Activated T-helper 9 cell treated with anti-CD3 and anti-CD28 coated beads, Interleukin-2, amount 50 U/mL, for 16 hours (primary cell): ENCODE measurements around the gene CEP128.

Experiments
- DNase-seq: peaks from one replicate; pipeline ENCODE4 v3.0.0-alpha.2; 2020; ENCODE audit warnings: low read depth

CEP128 gene

DNA sequence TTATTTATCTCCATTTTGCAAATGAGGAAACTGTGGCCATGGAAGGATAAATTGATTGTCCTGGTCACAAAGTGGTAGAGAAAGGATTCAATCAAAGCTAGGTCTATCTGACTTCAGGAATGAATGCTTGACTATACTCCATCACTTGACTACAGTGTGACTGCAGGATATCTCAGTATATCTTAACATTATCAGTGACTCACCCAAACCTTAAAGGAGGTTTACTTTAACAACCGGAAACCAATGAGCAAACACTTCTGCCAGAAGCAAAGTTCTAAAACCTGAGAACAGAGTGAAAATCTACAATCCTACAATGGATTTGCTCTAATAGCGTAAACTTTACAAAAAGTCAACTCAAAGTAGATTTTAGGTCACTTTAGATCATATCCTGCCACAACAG, 277.0 kb downstream of the CEP128 start:
- DNase-seq: no peak

DNA sequence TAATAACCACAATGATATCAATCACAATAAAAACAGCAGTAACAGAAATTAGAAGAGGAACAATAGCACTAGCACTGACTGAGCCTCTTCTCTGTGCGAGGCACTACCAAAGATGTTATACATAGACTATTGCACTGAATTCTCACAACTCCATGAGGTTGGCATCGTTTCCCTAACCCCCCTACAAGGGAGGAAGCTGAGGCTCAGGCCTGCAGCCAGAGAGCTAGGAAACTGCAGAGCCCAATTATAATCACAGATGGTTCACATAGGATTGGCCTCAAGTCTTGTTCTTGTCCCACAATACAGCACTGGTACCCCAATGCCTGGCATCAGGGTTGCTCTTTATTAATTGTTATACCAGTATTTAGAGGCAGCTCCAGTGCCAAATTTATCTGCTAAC, 278.0 kb downstream of the CEP128 start:
- DNase-seq: no peak

DNA sequence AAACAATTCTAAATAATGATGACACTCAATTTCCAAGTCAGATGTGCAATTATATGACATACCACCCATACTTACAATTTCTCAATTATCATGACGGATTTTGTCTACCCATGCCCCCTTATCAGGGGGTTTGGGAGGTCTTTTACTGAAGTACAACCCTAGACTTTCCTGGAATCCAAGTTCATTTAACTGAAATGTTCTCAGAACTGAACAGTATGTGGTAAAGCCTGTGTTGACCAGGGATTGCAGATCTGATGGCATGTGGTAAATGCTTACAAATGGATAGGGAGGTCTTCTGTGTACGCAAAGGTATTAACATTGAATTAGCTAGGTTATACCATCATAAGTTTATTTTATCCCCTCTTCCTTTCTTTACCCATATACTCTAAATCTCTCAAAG, 281.8 kb downstream of the CEP128 start:
- DNase-seq: no peak

DNA sequence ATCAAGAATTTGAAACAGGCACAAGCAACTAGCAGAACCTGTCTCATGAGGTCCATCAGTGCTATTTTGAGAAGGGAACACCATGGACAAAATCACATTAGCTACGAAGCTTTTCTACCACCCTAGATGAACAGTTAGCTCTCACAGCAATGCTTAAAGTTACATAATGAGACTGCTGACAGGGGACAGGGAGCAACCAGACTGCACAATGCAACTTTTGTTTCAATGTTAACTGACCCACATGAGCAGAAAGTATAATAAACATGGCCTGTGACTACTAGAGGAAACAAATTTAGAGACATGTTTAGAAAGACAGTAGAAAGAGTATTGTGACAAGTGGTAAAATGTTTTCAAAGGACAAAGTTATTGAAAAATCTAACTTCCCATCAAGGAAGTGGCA, 282.8 kb downstream of the CEP128 start:
- DNase-seq: no peak

DNA sequence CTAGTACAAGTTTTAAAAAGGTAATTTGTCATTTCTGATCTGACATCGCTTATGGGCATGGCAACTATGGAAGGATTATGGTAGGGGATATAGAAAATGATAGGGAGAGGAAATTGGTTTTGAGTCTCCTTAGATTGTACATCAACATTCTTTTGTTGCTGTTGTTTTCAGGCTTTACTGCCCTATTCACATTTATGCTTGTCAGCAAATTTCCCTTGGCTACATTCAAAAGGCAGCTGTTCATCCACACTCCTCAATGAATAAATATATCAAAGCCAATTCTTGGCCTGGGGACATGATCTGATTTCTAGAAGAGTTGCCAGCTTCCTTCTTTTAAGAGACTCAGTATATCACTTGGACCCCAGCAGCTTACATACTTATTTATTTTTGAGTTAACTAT, 283.4 kb downstream of the CEP128 start:
- DNase-seq: no peak

DNA sequence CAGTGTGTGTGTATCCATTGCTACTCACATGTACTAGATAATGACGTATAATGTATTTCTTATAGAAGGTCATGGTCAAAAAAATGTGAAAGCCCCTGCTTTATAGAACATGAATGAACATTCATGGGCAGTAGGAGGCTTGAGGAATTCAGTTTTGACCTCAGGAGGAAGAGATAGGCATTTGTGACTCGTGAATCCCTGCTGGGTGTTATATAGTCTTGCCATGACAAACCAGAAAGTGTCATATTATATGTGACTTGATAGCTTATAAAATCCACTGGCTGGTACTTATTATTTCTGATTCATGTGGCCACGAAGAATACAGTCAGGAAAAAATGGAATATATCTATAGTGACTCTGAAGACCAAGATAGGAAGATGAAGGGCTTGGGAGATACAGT, 287.6 kb downstream of the CEP128 start:
- DNase-seq: no peak

DNA sequence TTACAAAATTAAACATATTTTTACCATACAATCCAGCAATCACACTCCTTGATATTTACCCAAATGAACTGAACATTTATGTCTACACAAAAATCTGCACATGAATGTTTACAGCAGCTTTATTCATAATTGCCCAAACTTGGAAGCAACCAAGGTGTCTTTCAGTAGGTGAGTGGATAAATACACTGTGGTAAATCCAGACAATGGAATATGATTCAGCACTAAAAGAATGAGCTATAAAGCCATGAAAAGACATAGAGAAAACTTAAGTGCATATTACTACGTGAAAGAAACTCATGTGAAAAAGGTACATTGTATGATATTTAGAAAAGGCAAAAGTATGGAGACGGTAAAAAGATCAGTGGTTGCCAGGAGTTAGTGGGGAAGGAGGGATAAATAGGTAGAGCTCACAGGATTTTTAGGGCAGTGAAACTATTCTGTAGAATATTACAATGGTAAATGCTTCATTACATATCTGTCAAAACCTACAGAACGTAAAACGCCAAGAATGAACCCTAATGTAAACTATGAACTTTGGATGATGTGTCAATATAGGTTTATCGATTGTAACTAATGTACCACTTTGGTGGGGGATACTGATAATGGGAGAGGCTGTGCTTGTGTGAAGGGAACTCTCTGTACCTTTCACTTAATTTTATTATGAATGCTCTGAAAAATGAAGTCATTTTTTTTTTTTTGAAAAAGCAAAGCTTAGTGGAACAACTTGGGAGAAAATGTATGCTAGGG, 295.7 kb downstream of the CEP128 start:
- DNase-seq: no peak

DNA sequence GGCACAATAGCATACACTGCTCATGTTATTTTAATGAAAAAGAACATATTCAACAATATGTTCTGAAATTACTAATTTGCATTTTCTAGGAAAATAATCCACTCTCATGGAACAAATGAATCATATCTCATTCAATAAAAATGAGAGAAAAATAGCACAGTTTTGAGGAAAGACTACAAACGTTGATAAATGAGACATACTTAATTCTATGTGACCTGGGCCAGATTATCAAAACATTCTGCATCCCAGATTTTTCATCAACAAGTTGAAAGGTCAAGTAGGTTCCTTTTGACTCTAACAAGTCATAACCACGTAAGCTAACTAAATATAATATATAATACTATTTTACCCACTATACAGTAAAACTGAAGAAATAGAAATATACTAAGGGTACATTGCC, 296.7 kb downstream of the CEP128 start:
- DNase-seq: no peak

DNA sequence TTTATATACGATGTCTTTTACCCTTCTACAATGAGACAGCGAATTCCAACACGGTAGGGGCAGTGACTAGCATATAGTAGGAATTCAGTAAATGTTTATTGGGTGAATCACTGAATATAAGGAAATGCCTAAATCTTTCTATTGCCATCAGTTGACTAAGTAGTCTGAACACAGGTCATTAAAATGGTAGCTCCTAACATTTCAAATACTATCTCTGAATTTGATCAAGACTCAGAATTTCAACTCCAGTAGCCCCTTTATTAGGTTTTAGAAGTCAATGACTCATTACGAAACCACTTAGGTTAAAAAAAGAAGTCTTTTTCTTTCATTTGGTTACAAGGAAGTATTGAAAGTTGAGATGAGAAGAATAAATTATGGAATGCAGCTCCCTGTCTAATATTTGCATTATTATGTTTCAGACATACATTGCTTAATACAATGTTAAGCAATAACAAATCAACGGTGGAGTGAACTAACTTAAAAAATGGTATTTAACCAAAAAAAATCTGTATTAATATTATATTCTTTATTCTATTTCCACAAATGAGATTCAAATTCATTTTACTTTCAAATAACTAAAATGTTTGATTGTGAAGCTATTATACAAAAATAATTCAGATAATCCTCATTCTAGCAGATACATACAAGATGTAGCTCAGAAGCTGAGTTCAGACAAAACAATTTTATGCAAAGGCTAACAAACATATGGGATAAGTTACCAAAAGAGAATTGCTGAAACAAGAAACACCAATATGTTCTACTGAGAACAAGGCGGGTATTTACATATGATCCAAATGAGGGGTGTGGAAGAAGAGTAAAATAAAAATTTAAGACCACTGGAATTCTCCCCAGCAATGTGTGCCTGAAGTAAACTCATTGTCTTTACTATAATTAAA, 302.7 kb downstream of the CEP128 start:
- no peak for DNase-seq

DNA sequence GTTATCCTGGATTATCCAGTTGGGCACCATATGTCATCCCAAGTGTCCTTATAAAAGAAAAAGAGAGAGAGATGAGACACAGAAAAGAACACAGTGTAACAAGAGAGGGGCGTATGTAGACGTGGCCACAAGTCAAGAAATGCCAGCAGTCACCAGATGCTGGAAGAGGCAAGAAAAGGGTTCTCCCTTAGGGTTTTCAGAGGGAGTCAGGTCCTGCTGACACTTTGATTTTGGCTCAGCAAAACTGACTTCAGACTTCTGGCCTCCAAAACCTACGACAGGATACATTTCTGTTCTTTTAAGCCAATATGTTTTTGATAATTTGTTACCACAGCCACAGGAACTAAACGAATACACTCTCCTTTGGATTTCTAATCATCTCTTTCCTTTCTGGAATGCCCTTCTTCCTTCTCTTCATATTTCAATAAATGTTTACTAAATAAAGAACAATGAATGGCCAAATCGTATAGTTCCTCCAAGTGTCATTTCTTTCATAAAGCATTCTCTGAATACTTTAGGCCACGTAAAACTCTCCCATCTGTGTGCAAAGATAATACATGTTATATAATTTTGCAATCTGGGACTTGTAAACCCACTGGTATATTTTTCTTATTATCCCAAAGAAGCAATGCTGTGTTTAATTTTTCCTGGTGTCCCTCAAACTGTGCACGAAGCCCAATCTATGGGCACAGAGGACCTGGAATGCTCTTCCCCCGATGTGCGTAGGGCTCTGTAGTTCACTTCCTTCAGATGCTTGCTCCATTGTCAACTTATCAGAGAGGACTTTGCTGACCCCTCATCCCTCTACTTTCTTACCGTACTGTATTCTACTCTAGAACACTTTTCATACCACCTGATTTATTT, 303.6 kb downstream of the CEP128 start:
- no peak for DNase-seq

DNA sequence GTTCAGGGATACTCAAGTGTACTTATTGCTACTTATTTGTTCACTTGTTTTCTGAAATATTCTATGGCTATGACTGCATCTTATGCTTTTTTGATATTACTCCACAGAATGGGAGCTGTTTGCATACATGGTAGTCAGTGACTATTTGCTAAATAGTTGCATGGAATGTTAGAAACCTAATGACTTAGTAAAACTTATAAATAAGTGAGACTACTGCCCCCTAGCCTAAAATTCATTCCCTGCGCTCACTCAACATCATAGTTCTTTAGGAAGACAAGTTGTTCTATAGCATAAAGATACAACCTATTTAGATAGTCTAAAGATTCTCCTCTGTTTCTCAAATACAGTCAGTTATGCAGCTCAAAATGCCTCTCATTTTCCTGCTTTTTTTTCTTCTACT, 305.5 kb downstream of the CEP128 start:
- DNase-seq: no peak

DNA sequence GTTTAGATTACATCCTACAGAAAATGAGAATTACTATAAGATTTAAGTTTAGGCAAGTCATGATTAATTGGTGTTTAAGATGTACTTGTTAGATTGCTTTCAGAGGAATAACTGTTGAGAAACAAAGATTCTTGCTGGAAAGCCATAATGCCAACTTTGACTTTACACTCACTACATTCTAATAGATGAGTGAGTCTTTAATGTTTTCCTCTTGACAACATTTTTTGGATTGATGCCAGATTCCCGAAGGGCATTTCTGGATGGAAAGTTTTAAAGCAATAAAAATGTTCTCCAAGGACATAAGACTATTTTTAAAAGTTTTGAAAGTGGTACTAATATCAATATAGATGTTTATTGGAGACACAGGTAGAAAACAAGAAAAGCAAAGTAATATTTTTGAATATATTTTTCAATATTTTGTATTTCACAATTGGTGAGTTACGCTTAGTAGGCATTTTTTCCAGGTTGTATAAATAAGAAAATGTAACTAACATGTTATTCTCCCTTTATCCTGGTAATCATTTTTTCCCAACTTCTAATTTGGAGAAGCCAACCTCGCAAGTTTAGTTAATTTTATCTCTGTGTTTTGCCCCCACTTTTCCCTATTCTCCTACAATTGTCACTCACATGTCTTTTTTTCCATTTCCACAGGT, 307.3 kb downstream of the CEP128 start:
- no peak for DNase-seq

DNA sequence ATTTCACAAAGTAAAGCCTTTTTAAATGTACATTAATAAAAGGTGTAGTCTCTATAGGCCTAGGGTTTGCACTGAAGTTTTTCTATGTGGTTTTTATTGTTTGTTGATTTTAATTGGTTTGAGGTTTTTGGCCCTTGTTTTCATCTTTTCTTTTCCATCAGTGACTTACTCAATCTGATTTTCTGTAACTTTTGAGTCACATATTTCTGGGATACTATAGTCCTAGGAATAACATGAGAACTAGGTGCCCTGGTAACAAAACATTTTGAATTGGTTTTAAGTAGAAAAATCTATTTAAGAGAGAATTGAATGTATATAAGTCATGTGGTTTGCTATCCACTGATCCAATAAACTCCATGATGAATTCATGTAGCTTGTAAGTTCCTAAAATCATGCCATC, 311.9 kb downstream of the CEP128 start:
- DNase-seq: no peak

DNA sequence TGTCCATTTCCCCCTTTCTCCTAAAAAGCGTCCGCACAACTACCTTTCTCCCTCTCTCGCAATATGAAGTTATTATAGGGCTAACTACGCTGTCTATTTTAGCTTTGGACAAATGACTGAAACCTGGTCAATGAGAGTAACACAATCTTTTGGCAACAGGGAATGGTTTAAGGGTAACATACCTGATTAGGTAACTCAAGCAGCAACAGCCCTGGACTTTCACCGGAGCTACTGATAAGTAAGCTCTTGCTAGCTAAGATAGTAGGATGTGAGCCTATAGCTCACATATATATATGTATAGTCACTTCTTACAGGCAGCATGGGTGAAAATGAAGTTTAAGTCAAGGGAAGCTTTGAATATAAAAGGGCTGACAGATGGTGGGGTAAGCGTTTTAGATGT, 313.0 kb downstream of the CEP128 start:
- DNase-seq: no peak

DNA sequence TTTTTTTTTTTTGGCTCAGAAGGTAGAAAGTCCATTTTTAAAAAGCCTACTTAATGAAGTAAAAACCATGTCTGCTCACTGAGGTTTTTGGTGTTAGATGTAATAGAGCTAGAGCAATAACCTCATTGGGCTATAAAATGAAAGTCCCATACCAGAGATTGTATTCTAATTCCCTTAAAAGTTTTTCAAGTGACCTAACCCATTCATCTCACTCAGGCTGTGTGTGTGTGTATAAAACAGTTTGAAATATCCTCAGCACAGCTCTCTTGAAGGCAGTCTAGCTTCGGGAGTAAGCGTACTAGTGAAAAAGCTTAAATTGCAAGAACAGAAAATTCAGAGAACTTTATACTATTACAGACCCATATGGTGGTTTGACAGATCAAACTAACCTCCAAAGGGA, 313.8 kb downstream of the CEP128 start:
- DNase-seq: no peak

DNA sequence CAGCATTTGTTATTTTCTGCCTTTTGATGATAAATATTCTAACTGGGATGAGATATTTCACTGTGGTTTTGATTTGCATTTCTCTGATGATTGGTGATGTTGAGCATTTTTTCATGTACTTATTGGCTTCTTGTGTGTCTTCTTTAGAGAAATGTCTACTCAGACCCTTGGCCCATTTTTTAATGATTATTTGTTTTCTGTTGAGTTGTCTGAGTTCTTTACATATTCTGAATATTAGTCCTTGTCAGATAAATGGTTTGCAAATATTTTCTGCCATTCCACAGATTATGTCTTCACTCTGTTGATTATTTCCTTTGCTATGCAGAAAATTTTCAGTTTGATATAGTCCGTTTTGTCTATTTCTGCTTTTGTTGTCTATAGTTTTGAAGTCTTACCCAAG, 317.0 kb downstream of the CEP128 start:
- DNase-seq: no peak

DNA sequence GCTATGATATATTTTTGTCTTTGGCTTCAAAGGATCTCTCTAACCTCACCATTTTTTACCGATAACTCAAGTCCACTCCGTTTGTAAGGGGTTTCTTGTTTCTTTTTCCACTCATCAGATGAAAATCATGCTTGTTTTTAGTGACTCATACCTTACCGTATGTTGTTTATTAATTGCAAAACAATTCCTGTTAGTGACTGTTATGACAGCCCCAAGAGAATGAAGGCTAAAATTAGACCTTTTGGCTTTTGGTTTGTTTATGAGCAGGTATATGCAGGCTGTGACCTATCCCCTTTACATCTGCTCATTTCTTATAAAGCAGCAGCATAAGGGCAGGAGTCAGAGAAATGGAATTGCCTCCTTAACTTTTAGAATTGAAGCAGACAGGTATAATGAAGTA, 319.8 kb downstream of the CEP128 start:
- DNase-seq: no peak

DNA sequence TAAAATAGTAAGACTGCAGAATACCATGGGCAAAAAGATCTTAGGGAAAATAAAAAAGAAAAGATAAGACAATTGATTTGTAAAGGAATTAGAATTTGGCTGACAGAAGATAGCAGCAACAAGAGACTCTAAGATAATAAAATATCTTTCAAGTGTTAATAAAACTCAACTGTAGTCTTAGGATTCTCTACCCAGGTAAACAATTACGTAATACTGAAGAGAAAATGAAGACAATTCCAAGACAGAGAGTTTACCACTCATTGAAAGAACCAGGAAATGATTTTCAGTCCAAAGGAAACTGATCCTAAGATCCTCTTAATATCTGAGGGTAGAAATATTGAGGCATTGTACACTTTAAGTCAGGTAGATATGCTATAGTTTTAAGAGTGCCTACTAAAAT, 321.1 kb downstream of the CEP128 start:
- DNase-seq: no peak

DNA sequence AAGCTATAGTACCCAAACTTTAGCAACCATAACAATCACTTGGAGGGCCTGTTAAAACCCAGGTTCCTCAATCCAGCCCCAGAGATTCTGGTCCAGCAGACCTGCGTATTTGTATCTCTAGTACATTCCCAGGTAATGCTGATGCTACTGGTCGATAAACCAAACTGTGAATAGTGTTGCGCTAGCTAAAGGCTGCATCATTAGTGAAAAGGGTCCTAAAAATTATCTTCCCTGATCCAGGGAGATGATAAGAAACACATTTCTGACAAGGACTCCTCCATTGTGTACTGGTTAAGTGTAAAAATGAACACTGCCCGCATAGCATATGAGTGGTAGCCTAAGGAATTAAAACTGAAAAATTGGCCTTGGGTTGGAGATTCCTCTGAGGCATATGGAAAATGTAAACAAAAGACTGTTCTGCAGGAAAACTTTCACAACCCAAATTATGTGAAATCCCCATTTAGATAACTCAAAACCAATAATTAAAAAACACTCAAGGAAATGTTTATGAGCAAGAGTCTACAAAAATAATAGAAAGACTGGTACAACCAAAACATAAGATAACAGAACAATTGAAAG, 322.7 kb downstream of the CEP128 start:
- DNase-seq: no peak

DNA sequence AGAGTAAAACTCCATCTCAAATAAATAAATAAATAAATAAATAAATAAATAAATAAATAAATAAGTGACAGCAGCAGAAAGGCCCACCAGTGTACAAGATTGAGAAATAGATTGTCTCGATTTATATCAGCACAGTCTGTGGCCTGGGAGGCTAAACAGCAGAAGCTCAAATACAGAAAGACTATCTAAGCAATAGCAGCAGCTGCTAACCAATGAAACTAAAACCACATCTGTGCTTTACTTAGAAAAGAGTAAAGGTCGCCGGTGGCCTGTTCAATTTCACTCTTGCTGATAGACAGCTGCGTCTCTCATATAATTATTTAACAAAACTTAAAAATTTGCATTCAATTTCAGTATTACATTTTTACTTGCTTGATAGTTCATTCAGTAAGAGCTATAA, 325.7 kb downstream of the CEP128 start:
- DNase-seq: no peak

DNA sequence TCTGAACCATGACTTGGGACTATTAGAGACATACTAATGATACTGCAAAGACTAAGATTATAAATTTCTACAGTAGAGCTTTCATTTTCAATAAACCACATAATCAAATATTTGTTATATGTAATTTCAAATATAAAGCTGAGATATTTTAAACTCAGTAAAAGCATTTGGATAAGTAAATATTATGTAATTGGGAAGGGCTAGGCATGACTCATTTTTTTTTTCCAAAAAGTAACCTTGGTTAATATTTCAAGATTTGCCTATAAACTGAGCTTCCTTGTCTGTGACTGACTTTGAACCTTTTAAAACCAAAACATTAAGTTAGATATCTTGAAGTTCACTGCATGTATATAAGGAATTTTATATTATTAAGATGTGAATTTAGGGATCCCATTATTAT, 332.5 kb downstream of the CEP128 start:
- DNase-seq: no peak

DNA sequence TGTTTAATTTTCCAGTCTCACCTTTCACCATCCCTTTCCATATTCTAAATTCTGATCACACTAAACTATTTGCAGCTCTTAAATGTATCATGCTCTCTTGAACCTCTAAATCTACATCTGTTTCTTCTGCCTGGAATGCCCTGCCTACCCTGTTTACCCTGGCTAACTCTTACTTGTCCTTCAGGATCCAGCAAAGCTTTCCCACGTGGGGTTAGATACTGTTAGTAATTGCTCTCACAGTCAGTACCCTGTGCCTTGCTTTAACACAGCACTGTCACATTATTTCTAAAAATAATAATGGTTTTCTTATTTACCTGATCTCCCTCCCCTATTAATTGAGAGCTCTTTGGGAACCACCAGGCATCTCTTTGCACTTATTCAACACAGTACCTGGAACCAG, 333.0 kb downstream of the CEP128 start:
- no peak for DNase-seq
